Posterior vena cava (tissue), 2 donors: ENCODE measurements around the gene TACSTD2. TPM values are rescaled to one million over a fixed set of nuclear protein-coding genes. Genes with fewer than 3 reads are reported as not detected.
"Not testable (repeated sequence)": the region's sequence is repeated elsewhere in the genome, so short reads cannot be mapped to it uniquely, and the experiment has no call there.

Experiments used
- DNase-seq: peaks from one replicate; pipeline ENCODE4 v3.0.0-alpha.2; 2020; ENCODE audit warnings: low spot score
- intact Hi-C, 2 donors: fragments of 100-400 bp; cut with DNase I; formaldehyde crosslinking; loops; one replicate each; pipeline versions ENCODE4 v1.14.1 to v1.14.2; 2022 to 2023
- total RNA-seq, 2 donors: library from RNA; stranded (reverse); fragmentation: NEBNext Ultra II Directional; extraction: Animal tissue kit (Norgen Biotek cat#: 25700); gene quantifications; one replicate each; pipeline ENCODE4 v1.2.1, GENCODE V29; 2021
- donor health status: DM: yes; HTN: yes; CAD: no.
- donor health status: DM: yes; HTN: yes; CAD: no.

The TACSTD2 gene
- total RNA-seq, 2 donors from 2014 or later: 5.6 to 19.1 TPM

GRCh38 chr1:58572690-58573089, 4.4 kb downstream of the TACSTD2 start:
- intact Hi-C loops: no loop called here
- no peak for DNase-seq

GRCh38 chr1:58571616-58572015, 5.4 kb downstream of the TACSTD2 start:
- intact Hi-C loops: no loop called here
- DNase-seq: no peak

- intact Hi-C loops: no loop called here
These were observed 6.2 kb downstream of the TACSTD2 start for GRCh38 chr1:58570817-58571216.

GRCh38 chr1:58570094-58570493, 7.0 kb downstream of the TACSTD2 start:
- intact Hi-C loops: no loop called here
- DNase-seq: no peak

More at GRCh38 chr1:58570817-58571216, 6.2 kb downstream of the TACSTD2 start:
- no peak for DNase-seq

GRCh38 chr1:58568911-58569310, 8.1 kb downstream of the TACSTD2 start:
- intact Hi-C loops: no loop called here
- no peak for DNase-seq

- DNase-seq: no peak
- intact Hi-C loops: no loop called here
These were observed 8.7 kb downstream of the TACSTD2 start for GRCh38 chr1:58568271-58568860.

GRCh38 chr1:58566339-58566738, 10.7 kb downstream of the TACSTD2 start:
- intact Hi-C loops: no loop called here

GRCh38 chr1:58563715-58564114, 13.3 kb downstream of the TACSTD2 start:
- DNase-seq, intact Hi-C loops: not testable (repeated sequence)

More at GRCh38 chr1:58566339-58566738, 10.7 kb downstream of the TACSTD2 start:
- DNase-seq: no peak

- DNase-seq: no peak
- intact Hi-C loops: no loop called here
These were observed 15.4 kb downstream of the TACSTD2 start for GRCh38 chr1:58561633-58562032.

- DNase-seq: no peak
- intact Hi-C loops: no loop called here
These were observed 21.7 kb downstream of the TACSTD2 start for GRCh38 chr1:58555393-58555792.

GRCh38 chr1:58551186-58552140, 25.6 kb downstream of the TACSTD2 start:
- intact Hi-C loops: loop anchor here in 1 of 2 donors (2.0 kb wide), 1 partner anchor 45 kb away; no protein-coding TSS in a partner anchor

GRCh38 chr1:58549291-58549690, 27.8 kb downstream of the TACSTD2 start:
- intact Hi-C loops: loop anchor here (10.0 kb wide), 1 partner anchor 106 kb away; no protein-coding TSS in a partner anchor
- not testable (repeated sequence) for DNase-seq

More at GRCh38 chr1:58551186-58552140, 25.6 kb downstream of the TACSTD2 start:
- no peak for DNase-seq

- no peak for DNase-seq
- intact Hi-C loops: loop anchor here (10.0 kb wide), 1 partner anchor 106 kb away; no protein-coding TSS in a partner anchor
These were observed 28.7 kb downstream of the TACSTD2 start for GRCh38 chr1:58548371-58548770.

GRCh38 chr1:58546520-58547308, 30.3 kb downstream of the TACSTD2 start, which contains the start of gene OMA1:
OMA1 (minus strand) TSS chr1:58546726; CDS start chr1:58539294, 7,432 bp downstream.
- intact Hi-C loops: loop anchor here (10.0 kb wide), 1 partner anchor 108 kb away; no protein-coding TSS in a partner anchor
- peak; percentile 100 for DNase-seq

- intact Hi-C loops: loop anchor here (10.0 kb wide), 1 partner anchor 109 kb away; no protein-coding TSS in a partner anchor
- DNase-seq: peak; percentile 96
These were observed 31.2 kb downstream of the TACSTD2 start for GRCh38 chr1:58545591-58546519.

- intact Hi-C loops: loop anchor here (10.0 kb wide), 1 partner anchor 112 kb away; no protein-coding TSS in a partner anchor
- no peak for DNase-seq
These were observed 33.8 kb downstream of the TACSTD2 start for GRCh38 chr1:58543260-58543659.

- DNase-seq: no peak
- intact Hi-C loops: no loop called here
These were observed 37.5 kb downstream of the TACSTD2 start for GRCh38 chr1:58539553-58539952.

GRCh38 chr1:58538821-58539220, 38.2 kb downstream of the TACSTD2 start:
- intact Hi-C loops: no loop called here
- DNase-seq: no peak
